Naive thymus-derived CD4-positive, alpha-beta T cell (primary cell): Measurements from ENCODE around the gene MPPED2. TPM values are rescaled to one million over a fixed set of nuclear protein-coding genes. Genes with fewer than 3 reads are reported as not detected.

ENCODE experiments used
- ATAC-seq: fragments of 150-1000 bp; cut with Tn5 transposase; 2 replicates; pipeline ENCODE4 v1.10.0; 2021; ENCODE audit warnings: mild to moderate bottlenecking, moderate library complexity
- CTCF ChIA-PET: fragments of 350-600 bp; sonication (Branson Sonifier 250); formaldehyde crosslinking; loops from one replicate; lab custom pipeline; 2021; ENCODE audit warnings: antibody characterized with exemption; lab: Charles Lee
- POLR2A ChIA-PET: fragments of 350-600 bp; sonication (Branson Sonifier 250); formaldehyde crosslinking; loops from one replicate; lab custom pipeline; 2021; ENCODE audit warnings: antibody characterized with exemption, inconsistent platforms; lab: Charles Lee
- DNase-seq, 9 donors: peaks; one replicate each; pipeline versions ENCODE4 v3.0.0 to v3.0.0-alpha.2; 2020 to 2022; ENCODE audit warnings: mixed read lengths in 1 of 9
- H3K27ac ChIP-seq: one replicate; pipeline ENCODE4 v1.7.0; 2013; ENCODE audit warnings: mild to moderate bottlenecking, low read depth, low read length, moderate library complexity
- H3K27me3 ChIP-seq, 2 donors: one replicate each; pipeline ENCODE4 v1.7.0; 2013; ENCODE audit warnings: low read length in 2 of 2, mild to moderate bottlenecking in 2 of 2, moderate library complexity in 2 of 2; ENCODE audit not compliant: control insufficient read depth in 2 of 2, insufficient read depth in 2 of 2
- H3K36me3 ChIP-seq, 3 experiments: 1 replicate in 2 of 3; 2 replicates in 1 of 3; pipeline ENCODE4 v1.7.0; 2013; ENCODE audit warnings: low read length in 3 of 3, mild to moderate bottlenecking in 3 of 3, moderate library complexity in 1 of 3; ENCODE audit not compliant: insufficient read depth in 3 of 3, control insufficient read depth in 2 of 3
- H3K4me1 ChIP-seq, 2 donors: one replicate each; pipeline ENCODE4 v1.7.0; 2013; ENCODE audit warnings: low read length in 2 of 2, mild to moderate bottlenecking in 2 of 2, moderate library complexity in 1 of 2; ENCODE audit not compliant: control insufficient read depth in 2 of 2, insufficient read depth in 2 of 2
- H3K4me3 ChIP-seq: 2 replicates; pipeline ENCODE4 v1.7.0; 2013; ENCODE audit warnings: mild to moderate bottlenecking, low read length
- H3K9me3 ChIP-seq, 3 experiments: 1 replicate in 2 of 3; 2 replicates in 1 of 3; pipeline ENCODE4 v1.7.0; 2013; ENCODE audit warnings: low read length in 3 of 3; ENCODE audit not compliant: control insufficient read depth in 2 of 3
- H3K27ac Mint-ChIP-seq, 9 donors: one replicate each; pipeline ENCODE4 v1.8.0; 2020 to 2022; ENCODE audit warnings: mixed read lengths in 9 of 9, mild to moderate bottlenecking in 8 of 9, moderate library complexity in 5 of 9, inconsistent platforms in 2 of 9
- H3K27me3 Mint-ChIP-seq, 5 donors: one replicate each; pipeline ENCODE4 v1.8.0; 2021 to 2022; ENCODE audit warnings: mixed read lengths in 5 of 5, mild to moderate bottlenecking in 1 of 5
- H3K36me3 Mint-ChIP-seq, 5 donors: one replicate each; pipeline ENCODE4 v1.8.0; 2020 to 2022; ENCODE audit warnings: mixed read lengths in 5 of 5, mild to moderate bottlenecking in 3 of 5, inconsistent platforms in 1 of 5
- H3K4me1 Mint-ChIP-seq, 7 donors: one replicate each; pipeline ENCODE4 v1.8.0; 2020 to 2022; ENCODE audit warnings: mixed read lengths in 7 of 7, mild to moderate bottlenecking in 3 of 7, inconsistent platforms in 1 of 7
- H3K4me3 Mint-ChIP-seq, 10 donors: one replicate each; pipeline ENCODE4 v1.8.0; 2020 to 2022; ENCODE audit warnings: mild to moderate bottlenecking in 10 of 10, mixed read lengths in 10 of 10, moderate library complexity in 6 of 10, inconsistent platforms in 2 of 10
- H3K9me3 Mint-ChIP-seq, 11 donors: one replicate each; pipeline ENCODE4 v1.8.0; 2020 to 2022; ENCODE audit warnings: mixed read lengths in 11 of 11, mild to moderate bottlenecking in 4 of 11, inconsistent platforms in 1 of 11, moderate library complexity in 1 of 11
- intact Hi-C, 2 donors: fragments of 100-400 bp; cut with micrococcal nuclease; formaldehyde crosslinking; loops; one replicate each; pipeline ENCODE4 v1.15.1; 2023
- polyA plus RNA-seq, 2 donors: library from polyadenylated mRNA; unstranded; fragments of 300-500 nt; fragmentation: Illumina TruSeq; gene quantifications; one replicate each; pipeline ENCODE4 v1.2.3, GENCODE V29; 2021
- total RNA-seq, 6 experiments: library from RNA in 5 of 6; stranded (reverse) in 5 of 6; gene quantifications; 1 replicate in 5 of 6; 2 replicates in 1 of 6; pipeline ENCODE4 v1.2.3 and lab custom pipeline; 2021 to 2026

MPPED2 gene
- total and polyA plus RNA-seq, 7 experiments from 2014 or later, result 0.09 to 3.5 (median 1.3) TPM; not detected in 2

DNA sequence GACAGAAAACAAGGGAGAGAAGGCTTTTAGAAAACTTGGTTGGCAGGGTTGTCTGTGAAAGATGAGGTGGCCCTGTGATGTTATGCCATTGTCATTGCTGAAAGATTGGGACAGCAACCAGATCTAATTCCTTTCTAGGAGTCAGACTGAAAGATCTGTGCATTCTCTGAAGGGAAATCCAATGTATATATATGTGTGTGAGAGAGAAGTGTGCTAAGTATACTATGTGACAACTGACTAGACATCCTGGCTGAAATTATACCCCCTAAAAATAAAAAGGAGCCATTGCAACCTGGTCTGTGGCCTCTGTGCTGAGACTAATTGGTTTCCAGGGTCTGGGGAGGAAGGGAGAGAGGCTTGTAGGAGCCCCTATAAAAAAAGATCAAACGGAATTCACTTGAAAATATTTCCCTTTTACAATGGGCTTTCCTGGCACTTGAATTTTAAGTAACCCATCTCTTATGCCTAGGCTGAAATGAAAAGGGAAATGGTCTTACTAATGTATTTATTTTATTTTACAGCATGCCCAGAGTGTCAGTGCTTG is 1.2 kb upstream of the MPPED2 start:
- ChIA-PET CTCF (no interaction called here), POLR2A (no interaction called here)
- H3K36me3 ChIP-seq, result no peaks in the 10 kb centered on the region
- H3K9me3 ChIP-seq, result no peaks in the 10 kb centered on the region
- no peak overlapping the region for H3K27ac ChIP-seq
- no peak for ATAC-seq
- H3K4me1 ChIP-seq, result no peaks in the 10 kb centered on the region
- Mint-ChIP-seq H3K36me3 (peaks cover 0 to 7% (median 0%) of the 10 kb centered on the region in 5 donors), H3K27me3 (peaks cover 41 to 56% (median 50%) of the 10 kb centered on the region in 5 donors), H3K4me1 (peaks cover 0 to 21% (median 7%) of the 10 kb centered on the region in 7 donors), H3K9me3 (peaks cover 0 to 8% (median 0%) of the 10 kb centered on the region in 11 donors), H3K27ac (no peak overlapping the region), H3K4me3 (peak overlapping the region in 4 of 10 donors; percentile 57 to 71 (median 62))
- H3K27me3 ChIP-seq, result peaks cover 0 to 5% of the 10 kb centered on the region in 2 donors
- no peak for DNase-seq
- no peak overlapping the region for H3K4me3 ChIP-seq
- intact Hi-C loops, result no loop called here

DNA sequence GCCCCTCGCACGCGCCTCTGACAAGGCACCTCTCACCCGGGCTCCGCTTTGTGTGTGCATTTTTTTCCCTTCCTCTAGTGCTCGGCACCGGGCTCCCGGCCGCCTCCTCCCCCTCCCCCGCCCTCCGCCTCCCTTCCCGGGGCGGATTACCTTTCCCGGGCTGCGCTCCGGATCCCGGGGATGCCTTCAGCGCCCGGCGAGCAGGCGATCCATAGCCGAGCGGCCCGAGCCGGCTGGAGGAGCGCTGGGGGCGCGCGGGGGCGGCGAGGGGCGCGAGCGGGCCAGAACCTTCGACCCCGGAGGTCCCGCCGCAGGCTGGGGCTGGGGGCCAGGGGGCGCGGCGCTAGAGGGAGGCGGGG is 282 bp downstream of the MPPED2 start:
- H3K36me3 ChIP-seq, result no peaks in the 10 kb centered on the region
- CTCF ChIA-PET, result no interaction called here
- Mint-ChIP-seq H3K4me1 (peaks cover 0 to 21% (median 7%) of the 10 kb centered on the region in 7 donors), H3K27me3 (peaks cover 42 to 60% (median 52%) of the 10 kb centered on the region in 5 donors), H3K27ac (no peak overlapping the region), H3K4me3 (peak overlapping the region in 6 of 10 donors; percentile 34 to 71 (median 58)), H3K36me3 (peaks cover 0 to 7% (median 0%) of the 10 kb centered on the region in 5 donors), H3K9me3 (peaks cover 0 to 11% (median 0%) of the 10 kb centered on the region in 11 donors)
- intact Hi-C loops, result no loop called here
- no peaks in the 10 kb centered on the region for H3K9me3 ChIP-seq
- DNase-seq (no peak), ATAC-seq (peak; percentile 18)
- H3K4me3 ChIP-seq, result no peak overlapping the region
- POLR2A ChIA-PET, result no interaction called here
- H3K27me3 ChIP-seq, result peaks cover 0 to 5% of the 10 kb centered on the region in 2 donors
- no peaks in the 10 kb centered on the region for H3K4me1 ChIP-seq
- no peak overlapping the region for H3K27ac ChIP-seq

DNA sequence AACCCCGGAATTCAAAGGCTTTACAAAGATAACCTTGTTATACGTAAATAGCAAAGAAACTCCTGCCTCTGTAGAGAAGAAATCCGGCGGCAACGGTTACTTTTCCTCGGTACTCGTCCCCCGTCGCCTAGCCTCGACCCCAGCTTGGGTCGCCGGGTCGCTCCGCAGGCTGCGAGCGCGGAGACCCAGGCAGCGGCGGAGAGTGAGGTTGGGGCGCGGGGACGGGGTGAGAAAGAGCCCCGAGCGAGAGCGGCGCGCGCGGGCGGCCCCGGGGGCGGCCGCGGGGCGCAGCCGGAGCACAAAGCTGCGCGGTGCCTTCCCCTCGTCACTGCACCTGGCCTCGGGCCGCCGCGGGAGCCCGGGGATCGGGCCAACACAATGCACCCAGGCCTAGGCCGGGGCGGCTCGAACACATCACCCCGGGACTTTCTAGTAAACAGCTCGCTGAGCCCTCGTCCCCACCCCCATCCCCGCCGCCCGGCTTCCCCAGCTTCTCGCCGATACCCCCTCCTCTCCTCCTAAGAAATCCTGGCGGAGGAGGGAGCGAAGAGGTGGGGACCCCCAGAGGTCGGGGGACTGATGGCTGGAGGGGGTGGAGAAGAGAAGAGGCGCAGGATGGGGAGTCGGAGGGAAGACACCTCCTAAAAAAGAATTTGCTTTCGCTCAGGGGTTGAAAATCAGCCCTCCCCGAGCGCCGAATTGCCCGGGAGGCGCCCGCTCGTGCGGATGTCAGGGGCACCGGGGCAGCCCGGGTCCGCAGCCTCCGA is 845 bp downstream of the MPPED2 start:
- H3K4me3 ChIP-seq, result no peak overlapping the region
- peaks cover 0 to 7% (median 0%) of the 10 kb centered on the region in 5 donors for H3K36me3 Mint-ChIP-seq
- peaks cover 0 to 5% of the 10 kb centered on the region in 2 donors for H3K27me3 ChIP-seq
- peak in 2 of 9 donors; percentile 21 to 27 for DNase-seq
- H3K4me1 Mint-ChIP-seq, result peaks cover 0 to 21% (median 7%) of the 10 kb centered on the region in 7 donors
- ChIA-PET CTCF (no interaction called here), POLR2A (no interaction called here)
- no peaks in the 10 kb centered on the region for H3K36me3 ChIP-seq
- H3K4me1 ChIP-seq, result no peaks in the 10 kb centered on the region
- intact Hi-C loops, result no loop called here
- no peaks in the 10 kb centered on the region for H3K9me3 ChIP-seq
- H3K4me3 Mint-ChIP-seq, result peak overlapping the region in 7 of 10 donors; percentile 21 to 70 (median 53)
- no peak overlapping the region for H3K27ac Mint-ChIP-seq
- peak; percentile 28 for ATAC-seq
- peaks cover 40 to 60% (median 52%) of the 10 kb centered on the region in 5 donors for H3K27me3 Mint-ChIP-seq
- peaks cover 0 to 11% (median 0%) of the 10 kb centered on the region in 11 donors for H3K9me3 Mint-ChIP-seq
- H3K27ac ChIP-seq, result no peak overlapping the region

DNA sequence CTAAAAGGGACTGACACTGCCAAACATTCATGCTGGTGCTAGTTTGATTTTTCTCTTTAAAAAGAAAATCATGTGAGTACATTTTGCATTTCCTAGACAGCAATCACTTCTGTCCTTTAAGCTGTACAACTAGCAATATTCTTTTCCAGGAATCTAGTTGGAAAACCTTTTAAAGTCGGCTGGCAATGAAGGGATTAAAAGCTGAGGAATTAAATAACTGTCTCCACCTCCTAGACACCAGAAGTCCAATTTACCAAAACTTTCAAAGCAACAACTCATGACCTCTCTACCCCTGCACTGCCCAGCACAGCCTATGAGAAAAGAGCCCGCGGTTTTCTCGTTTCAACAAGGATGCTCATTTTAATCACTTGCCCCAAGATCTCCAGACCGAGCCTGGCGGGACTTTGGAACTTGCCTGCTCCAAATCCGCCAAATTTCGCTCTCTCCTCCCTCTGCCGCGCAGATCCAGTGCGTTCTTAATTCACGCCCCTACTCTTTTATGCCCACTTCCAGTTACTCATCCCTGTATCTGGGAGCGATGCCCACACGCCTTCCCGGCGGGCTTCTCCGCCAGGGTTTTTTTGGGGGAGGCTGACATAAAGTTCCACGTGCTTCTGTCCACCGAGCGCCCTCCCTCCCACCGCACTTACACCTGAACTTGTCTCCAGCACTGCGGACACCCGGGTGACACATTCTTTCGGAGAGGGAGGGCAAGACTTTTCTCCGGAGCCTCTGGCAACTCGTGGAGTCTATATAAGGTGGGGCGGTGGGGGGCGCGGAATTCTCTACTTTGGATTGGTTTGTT is 2.5 kb downstream of the MPPED2 start:
- peak overlapping the region in 4 of 10 donors; percentile 22 to 65 (median 44) for H3K4me3 Mint-ChIP-seq
- intact Hi-C loops, result no loop called here
- POLR2A ChIA-PET, result no interaction called here

DNA sequence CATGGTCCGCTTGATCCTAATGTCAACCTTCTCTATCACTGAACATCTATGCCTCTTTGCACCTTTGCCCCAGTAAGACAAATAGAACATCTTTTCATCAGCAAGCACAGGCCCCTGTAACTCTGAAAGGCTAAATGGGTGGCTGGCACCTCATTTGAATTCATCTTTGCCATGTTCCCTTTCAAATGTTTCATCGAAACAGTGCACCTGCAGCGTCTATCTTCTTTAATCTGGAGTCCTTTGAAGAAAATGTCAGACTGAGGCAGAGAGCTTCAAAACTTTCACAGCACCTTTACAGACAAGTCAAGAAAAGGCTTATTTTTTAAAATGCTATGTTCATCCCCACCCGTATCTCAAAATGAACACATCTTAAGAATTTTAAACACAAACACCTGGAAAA is 3.4 kb downstream of the MPPED2 start:
- ATAC-seq (no peak), DNase-seq (peak in 1 of 9 donors; percentile 28)
- no peak overlapping the region for H3K4me3 ChIP-seq
- intact Hi-C loops, result no loop called here
- ChIA-PET CTCF (interaction anchor here (0.5 kb wide), 1 partner anchor 9 kb away, joined by 3 read pairs; no protein-coding TSS in a partner anchor), POLR2A (no interaction called here)
- Mint-ChIP-seq H3K27ac (no peak overlapping the region), H3K4me1 (peaks cover 0 to 21% (median 7%) of the 10 kb centered on the region in 7 donors), H3K36me3 (peaks cover 0 to 11% (median 0%) of the 10 kb centered on the region in 5 donors), H3K27me3 (peaks cover 39 to 49% (median 43%) of the 10 kb centered on the region in 5 donors), H3K4me3 (no peak overlapping the region), H3K9me3 (peaks cover 0 to 11% (median 0%) of the 10 kb centered on the region in 11 donors)
- no peaks in the 10 kb centered on the region for H3K4me1 ChIP-seq
- no peak overlapping the region for H3K27ac ChIP-seq
- peaks cover 0 to 5% of the 10 kb centered on the region in 2 donors for H3K27me3 ChIP-seq
- no peaks in the 10 kb centered on the region for H3K36me3 ChIP-seq
- H3K9me3 ChIP-seq, result no peaks in the 10 kb centered on the region

More for the DNA sequence above, 2.5 kb downstream of the MPPED2 start:
- Histone ChIP-seq H3K27me3 (peaks cover 0 to 5% of the 10 kb centered on the region in 2 donors), H3K4me1 (no peaks in the 10 kb centered on the region), H3K9me3 (no peaks in the 10 kb centered on the region), H3K36me3 (no peaks in the 10 kb centered on the region), H3K4me3 (no peak overlapping the region), H3K27ac (no peak overlapping the region)
- Mint-ChIP-seq H3K27me3 (peaks cover 35 to 57% (median 44%) of the 10 kb centered on the region in 5 donors), H3K4me1 (peaks cover 0 to 21% (median 7%) of the 10 kb centered on the region in 7 donors), H3K9me3 (peaks cover 0 to 11% (median 0%) of the 10 kb centered on the region in 11 donors), H3K36me3 (peaks cover 0 to 7% (median 0%) of the 10 kb centered on the region in 5 donors), H3K27ac (no peak overlapping the region)
- ATAC-seq (no peak), DNase-seq (no peak)
- CTCF ChIA-PET, result no interaction called here

DNA sequence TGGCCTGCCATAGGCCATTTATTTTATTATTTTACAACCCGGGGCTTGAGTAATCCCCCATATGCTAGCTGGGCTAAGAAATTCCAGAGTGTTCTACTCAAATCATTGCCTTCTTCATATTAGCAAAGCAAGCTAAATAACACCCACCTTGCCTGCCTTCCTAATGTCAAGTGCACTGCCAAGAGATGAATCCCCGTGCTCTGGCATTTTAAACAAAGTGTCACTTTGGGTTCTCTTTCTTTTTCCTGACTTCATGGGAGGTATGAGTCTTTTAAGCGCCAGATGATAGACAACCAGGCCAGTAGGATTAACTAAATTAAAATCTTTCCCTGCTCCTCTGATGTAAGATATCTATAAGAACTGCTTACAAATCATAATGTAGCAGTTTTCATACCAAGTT is 4.5 kb downstream of the MPPED2 start:
- H3K4me3 Mint-ChIP-seq, result no peak overlapping the region
- intact Hi-C loops, result no loop called here
- peaks cover 0 to 11% (median 0%) of the 10 kb centered on the region in 5 donors for H3K36me3 Mint-ChIP-seq
- peaks cover 0 to 8% (median 0%) of the 10 kb centered on the region in 11 donors for H3K9me3 Mint-ChIP-seq
- Histone ChIP-seq H3K9me3 (no peaks in the 10 kb centered on the region), H3K27me3 (no peaks in the 10 kb centered on the region), H3K36me3 (no peaks in the 10 kb centered on the region), H3K27ac (no peak overlapping the region), H3K4me3 (no peak overlapping the region), H3K4me1 (no peaks in the 10 kb centered on the region)
- peaks cover 0 to 14% (median 5%) of the 10 kb centered on the region in 7 donors for H3K4me1 Mint-ChIP-seq
- peaks cover 30 to 40% (median 34%) of the 10 kb centered on the region in 5 donors for H3K27me3 Mint-ChIP-seq
- no peak for ATAC-seq
- no peak for DNase-seq
- POLR2A ChIA-PET, result no interaction called here
- no peak overlapping the region for H3K27ac Mint-ChIP-seq
- CTCF ChIA-PET, result no interaction called here
